DMS53 treated with DMSO at 0.1 percent for 48 hours (cell line): ENCODE results near the gene CCDC34.

Experiments
- DNase-seq: peaks from one replicate; lab custom pipeline; 2025; ENCODE audit not compliant: unreplicated experiment; lab: John Stamatoyannopoulos, UW

The CCDC34 gene

DNA sequence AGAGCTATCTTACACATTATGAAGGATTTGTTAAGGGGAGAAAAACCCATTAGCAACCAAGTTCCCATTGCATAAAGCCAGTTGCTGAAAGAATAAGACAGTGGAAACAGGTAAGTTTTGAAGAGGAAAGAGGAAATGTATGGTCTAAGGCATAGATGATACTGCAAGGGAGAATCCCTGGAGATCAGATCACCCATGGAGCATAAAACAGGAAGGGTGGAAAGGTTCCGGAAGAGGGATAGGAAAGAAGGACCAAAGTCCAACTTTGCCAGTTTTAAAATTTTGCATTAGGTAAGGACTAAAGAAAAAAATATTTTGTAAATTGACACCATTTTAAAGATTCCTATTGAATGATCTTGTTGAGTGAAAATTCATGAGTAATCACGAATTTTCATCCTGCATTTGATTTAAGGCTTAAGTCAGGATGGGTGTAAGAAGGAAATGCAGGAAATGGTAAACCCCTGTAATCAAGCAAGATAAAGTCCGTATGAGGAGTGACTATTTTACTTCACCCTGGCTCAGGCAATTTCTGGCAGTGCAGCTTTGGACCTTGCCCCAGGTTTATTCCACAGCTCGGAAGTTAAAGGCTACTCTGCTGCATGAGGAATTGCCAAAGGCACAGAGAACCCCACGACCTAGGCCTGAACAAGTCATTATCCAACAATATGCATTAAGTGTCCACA lies 70.9 kb downstream of the CCDC34 start:
- no peak for DNase-seq

DNA sequence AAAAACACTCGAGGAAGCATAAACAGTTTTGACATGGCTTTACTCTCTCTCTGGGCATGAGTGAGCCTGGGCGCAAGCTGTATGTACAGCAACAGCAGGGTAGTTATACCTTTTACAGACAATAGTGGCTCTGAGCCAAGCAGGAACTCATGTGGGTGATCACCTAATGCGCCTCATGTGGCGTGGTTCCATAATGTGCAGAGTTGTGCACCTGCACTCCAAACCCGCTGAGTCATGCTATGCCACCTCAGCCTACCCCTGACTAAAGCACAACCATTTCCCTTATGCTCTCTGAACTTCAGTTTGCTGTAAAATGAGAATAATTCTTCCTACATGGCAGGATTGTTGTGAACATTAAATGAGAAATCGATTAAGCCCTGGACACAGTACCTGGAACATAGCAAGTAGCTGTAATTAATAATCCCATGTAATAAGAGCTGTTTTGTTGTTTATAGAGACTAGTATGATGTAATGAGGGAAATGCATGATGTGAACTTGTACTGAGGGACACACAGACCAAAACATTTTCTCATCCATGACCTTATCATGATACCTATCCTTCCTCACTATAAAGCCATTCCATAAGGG lies 71.6 kb downstream of the CCDC34 start:
- DNase-seq: no peak

DNA sequence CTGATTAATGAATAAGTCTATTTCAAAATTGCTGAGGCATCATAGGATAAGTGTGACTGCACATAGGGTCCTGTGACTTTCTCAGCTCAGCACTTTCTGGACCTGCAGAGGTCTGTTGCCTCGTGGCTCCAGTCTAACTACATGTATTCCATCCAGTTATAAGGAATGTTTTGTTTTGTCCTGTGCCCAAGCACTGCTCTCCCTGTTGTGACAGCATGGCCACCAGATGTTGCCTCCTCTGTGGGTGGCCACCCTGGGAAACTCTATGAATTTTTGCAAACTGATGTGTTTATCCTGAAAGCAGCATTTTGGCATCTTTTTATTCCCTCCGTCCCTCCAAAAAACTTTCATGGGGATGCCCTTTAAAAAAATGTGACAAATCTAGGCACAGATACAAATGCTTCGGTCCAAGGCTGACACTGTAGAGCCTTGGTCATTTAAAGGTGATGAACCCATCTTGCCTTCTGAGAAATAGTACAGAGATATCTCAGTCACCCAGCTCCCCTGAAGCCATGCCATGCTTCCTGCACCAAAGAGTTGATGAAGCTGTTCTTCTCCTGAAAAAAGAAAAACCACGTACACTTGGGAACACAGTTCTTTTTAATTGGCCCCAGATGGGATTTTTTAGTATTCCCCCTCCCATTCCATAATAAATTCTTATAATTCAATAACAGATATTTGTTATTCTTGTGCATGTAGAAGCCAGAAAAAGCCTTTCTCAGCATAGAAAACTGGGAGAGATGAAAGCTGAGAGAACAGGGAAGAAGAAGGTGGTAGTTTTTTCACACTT lies 72.6 kb downstream of the CCDC34 start:
- DNase-seq: no peak
